Thyroid gland (tissue), 4 donors: Measurements from ENCODE around the gene LYPD5. TPM values are rescaled to one million over a fixed set of nuclear protein-coding genes. Genes with fewer than 3 reads are reported as not detected.

ENCODE experiments used
- DNase-seq, 2 donors: peaks; one replicate each; pipeline ENCODE4 v3.0.0-alpha.2; 2019
- H3K27ac ChIP-seq, 3 donors: fragments of 200-600 bp; sonication (generic); 1 replicate in 2 of 3; 2 replicates in 1 of 3; pipeline ENCODE4 v1.5.1; 2016 to 2019; ENCODE audit warnings: mild to moderate bottlenecking in 1 of 3, moderate library complexity in 1 of 3
- H3K27me3 ChIP-seq: fragments of 200-600 bp; sonication (generic); one replicate; pipeline ENCODE4 v1.5.1; 2019
- H3K36me3 ChIP-seq, 2 donors: fragments of 200-600 bp; sonication (generic); one replicate each; pipeline ENCODE4 v1.5.1; 2016 to 2019
- H3K4me1 ChIP-seq, 2 donors: fragments of 200-600 bp; sonication (generic); one replicate each; pipeline ENCODE4 v1.5.1; 2017 to 2019
- H3K4me3 ChIP-seq, 3 donors: fragments of 200-600 bp; sonication (generic); replicated peaks in 1 of 3; 1 replicate in 2 of 3; 2 replicates in 1 of 3; pipeline ENCODE4 v1.5.1; 2016; ENCODE audit warnings: mild to moderate bottlenecking in 1 of 3
- H3K9me3 ChIP-seq: fragments of 200-600 bp; sonication (generic); one replicate; pipeline ENCODE4 v1.5.1; 2017
- CTCF ChIP-seq, 6 experiments: fragments of 200-600 bp in 3 of 6; fragments of 450-650 bp in 3 of 6; sonication (generic) in 3 of 6; IDR thresholded peaks; one replicate each; pipeline ENCODE4 v1.5.1; 2016 to 2019; ENCODE audit warnings: antibody characterized with exemption in 6 of 6, mild to moderate bottlenecking in 2 of 6, inconsistent platforms in 1 of 6, moderate library complexity in 1 of 6
- POLR2A ChIP-seq, 2 donors: fragments of 450-650 bp; IDR thresholded peaks; one replicate each; pipeline ENCODE4 v1.6.1; 2017; ENCODE audit warnings: antibody characterized with exemption in 2 of 2, mild to moderate bottlenecking in 2 of 2, moderate library complexity in 1 of 2
- WGBS, 2 donors: methylation state at CpG; one replicate each; pipeline ENCODE4 v1.1.5; 2017; 5-methylcytosine and 5-hydroxymethylcytosine counted together
- intact Hi-C: fragments of 100-400 bp; cut with DNase I; formaldehyde crosslinking; loops from one replicate; pipeline ENCODE4 v1.15.1; 2023
- total RNA-seq, 4 donors: library from RNA; depleted of rRNA; stranded (reverse); fragments of >200 nt; gene quantifications; one replicate each; pipeline ENCODE4 v1.2.3, GENCODE V29; 2016

LYPD5 gene
- total RNA-seq, 4 donors from 2014 or later = 1.6 to 7.6 (median 2.5) TPM

GRCh38 chr19:43754503-43755255, 47.6 kb downstream of the LYPD5 start, which contains the start of gene SMG9:
Gene SMG9 (minus strand): TSS chr19:43754962. CDS start chr19:43750741, 4,221 bp downstream.
- peaks cover 11 to 13% of the 10 kb centered on the region in 2 donors for H3K4me1 ChIP-seq
- TF ChIP-seq CTCF (IDR thresholded peaks at IDR 0.05) (no peak), POLR2A (IDR thresholded peaks at IDR 0.05) (peak in 1 of 2 donors; percentile 81)
- intact Hi-C loops = no loop called here
- peaks cover 3 to 11% of the 10 kb centered on the region in 2 donors for H3K36me3 ChIP-seq
- peak; percentile 97 to 98 for DNase-seq
- no peaks in the 10 kb centered on the region for H3K27me3 ChIP-seq
- H3K9me3 ChIP-seq = no peaks in the 10 kb centered on the region
- H3K27ac ChIP-seq = peak within 1 kb of the TSS; percentile 86 to 99 (median 95)
- 1% methylated on average over 52 to 55 of the region's 79 CpGs for WGBS, 2 donors
- peak within 1 kb of the TSS; percentile 16 to 60 (median 41) for H3K4me3 ChIP-seq

GRCh38 chr19:43754253-43754502, 48.1 kb downstream of the LYPD5 start:
- intact Hi-C loops = no loop called here
- WGBS, 2 donors = 0% methylated on average over 11 of the region's 11 CpGs
- DNase-seq = no peak

GRCh38 chr19:43752287-43752875, 49.9 kb downstream of the LYPD5 start:
- intact Hi-C loops = no loop called here
- H3K4me1 ChIP-seq = peaks cover 11 to 13% of the 10 kb centered on the region in 2 donors
- peaks cover 20 to 30% of the 10 kb centered on the region in 2 donors for H3K36me3 ChIP-seq
- H3K9me3 ChIP-seq = no peaks in the 10 kb centered on the region
- no peak for DNase-seq
- H3K27me3 ChIP-seq = no peaks in the 10 kb centered on the region
- no peak overlapping the region for H3K4me3 ChIP-seq
- TF ChIP-seq CTCF (IDR thresholded peaks at IDR 0.05) = no peak
- no peak for TF ChIP-seq POLR2A (IDR thresholded peaks at IDR 0.05)
- no peak overlapping the region for H3K27ac ChIP-seq
- 83 to 92% methylated on average over 6 of the region's 6 CpGs for WGBS, 2 donors

More at GRCh38 chr19:43754253-43754502, 48.1 kb downstream of the LYPD5 start:
- Histone ChIP-seq H3K27ac (peak overlapping the region; percentile 86 to 99 (median 95)), H3K36me3 (peaks cover 6 to 15% of the 10 kb centered on the region in 2 donors), H3K4me3 (peak overlapping the region; percentile 16 to 60 (median 41)), H3K27me3 (no peaks in the 10 kb centered on the region), H3K9me3 (no peaks in the 10 kb centered on the region), H3K4me1 (peaks cover 11 to 13% of the 10 kb centered on the region in 2 donors)
- no peak for TF ChIP-seq POLR2A (IDR thresholded peaks at IDR 0.05)
- no peak for TF ChIP-seq CTCF (IDR thresholded peaks at IDR 0.05)

- Histone ChIP-seq H3K9me3 (no peaks in the 10 kb centered on the region), H3K4me3 (no peak overlapping the region), H3K36me3 (peaks cover 27 to 37% of the 10 kb centered on the region in 2 donors), H3K27me3 (no peaks in the 10 kb centered on the region), H3K27ac (no peak overlapping the region), H3K4me1 (peaks cover 11 to 13% of the 10 kb centered on the region in 2 donors)
- intact Hi-C loops = no loop called here
- WGBS, 2 donors = 94 to 96% methylated on average over 4 of the region's 4 CpGs
- DNase-seq = no peak
- TF ChIP-seq POLR2A (IDR thresholded peaks at IDR 0.05) = no peak
- no peak for TF ChIP-seq CTCF (IDR thresholded peaks at IDR 0.05)
Observed at GRCh38 chr19:43751466-43752220, 50.6 kb downstream of the LYPD5 start.
